Mesothelial cell of epicardium (in vitro differentiated cells): Measurements from ENCODE around the gene ARL8B. TPM values are rescaled to one million over a fixed set of nuclear protein-coding genes. Genes with fewer than 3 reads are reported as not detected.

ENCODE experiments used
- DNase-seq, 2 experiments: peaks; one replicate each; pipeline ENCODE4 v3.0.0; 2021; ENCODE audit warnings: low spot score in 2 of 2; ENCODE audit not compliant: unreplicated experiment in 2 of 2
- H3K27ac Mint-ChIP-seq: 2 replicates; pipeline ENCODE4 v1.8.0; 2021; ENCODE audit warnings: mixed read lengths
- H3K27me3 Mint-ChIP-seq: 2 replicates; pipeline ENCODE4 v1.8.0; 2021; ENCODE audit warnings: low read depth, mixed read lengths
- H3K36me3 Mint-ChIP-seq: 2 replicates; pipeline ENCODE4 v1.8.0; 2021; ENCODE audit warnings: mixed read lengths
- H3K4me1 Mint-ChIP-seq: 2 replicates; pipeline ENCODE4 v1.8.0; 2021; ENCODE audit warnings: mixed read lengths
- H3K4me3 Mint-ChIP-seq: 2 replicates; pipeline ENCODE4 v1.8.0; 2021; ENCODE audit warnings: mild to moderate bottlenecking, moderate library complexity, mixed read lengths
- H3K9me3 Mint-ChIP-seq: 2 replicates; pipeline ENCODE4 v1.8.0; 2021; ENCODE audit warnings: mixed read lengths
- CTCF ChIP-seq: fragments of 200-600 bp; sonication (generic); IDR thresholded peaks from one replicate; pipeline ENCODE4 v1.5.0; 2021; ENCODE audit warnings: antibody characterized with exemption; ENCODE audit not compliant: unreplicated experiment
- total RNA-seq: library from RNA; stranded (reverse); gene quantifications from 3 replicates; pipeline ENCODE4 v1.2.1, GENCODE V29; 2021

Gene ARL8B
- total RNA-seq, 1 donor from 2014 or later, result 36.9 TPM

- no peaks in the 10 kb centered on the region for H3K9me3 Mint-ChIP-seq
- H3K4me3 Mint-ChIP-seq, result no peak overlapping the region
- no peak overlapping the region for H3K27ac Mint-ChIP-seq
- H3K27me3 Mint-ChIP-seq, result peaks cover 24% of the 10 kb centered on the region
- no peaks in the 10 kb centered on the region for H3K36me3 Mint-ChIP-seq
- TF ChIP-seq CTCF, result no peak
- peaks cover 10% of the 10 kb centered on the region for H3K4me1 Mint-ChIP-seq
- no peak for DNase-seq
Observed at GRCh38 chr3:5093731-5094130, 28.4 kb upstream of the ARL8B start.

DNA sequence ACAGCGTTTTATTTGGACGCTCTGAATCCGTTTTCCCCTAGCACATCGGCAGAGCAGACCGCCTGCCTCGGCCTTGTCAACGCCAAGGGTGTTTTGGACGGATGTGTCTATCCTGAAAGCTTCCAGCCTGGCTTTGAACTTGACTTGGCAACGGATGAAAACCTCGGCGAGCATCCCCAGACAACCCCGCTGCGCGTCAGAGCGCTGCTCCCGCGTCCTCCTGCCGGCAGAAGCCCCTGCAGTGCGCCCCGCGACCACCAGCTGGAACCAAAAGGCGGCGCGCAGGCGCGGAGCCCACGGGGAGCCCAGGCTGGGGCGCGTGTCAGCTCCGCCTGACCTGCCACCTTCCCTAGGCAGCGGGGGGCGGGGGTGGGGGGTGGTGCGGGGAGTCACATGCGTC lies 26.2 kb upstream of the ARL8B start:
- H3K27me3 Mint-ChIP-seq, result peaks cover 27% of the 10 kb centered on the region
- no peaks in the 10 kb centered on the region for H3K36me3 Mint-ChIP-seq
- H3K9me3 Mint-ChIP-seq, result no peaks in the 10 kb centered on the region
- TF ChIP-seq CTCF, result peak; percentile 36
- no peak overlapping the region for H3K27ac Mint-ChIP-seq
- H3K4me3 Mint-ChIP-seq, result peak overlapping the region; percentile 58
- DNase-seq, result peak; percentile 47 to 74
- H3K4me1 Mint-ChIP-seq, result peaks cover 10% of the 10 kb centered on the region

DNA sequence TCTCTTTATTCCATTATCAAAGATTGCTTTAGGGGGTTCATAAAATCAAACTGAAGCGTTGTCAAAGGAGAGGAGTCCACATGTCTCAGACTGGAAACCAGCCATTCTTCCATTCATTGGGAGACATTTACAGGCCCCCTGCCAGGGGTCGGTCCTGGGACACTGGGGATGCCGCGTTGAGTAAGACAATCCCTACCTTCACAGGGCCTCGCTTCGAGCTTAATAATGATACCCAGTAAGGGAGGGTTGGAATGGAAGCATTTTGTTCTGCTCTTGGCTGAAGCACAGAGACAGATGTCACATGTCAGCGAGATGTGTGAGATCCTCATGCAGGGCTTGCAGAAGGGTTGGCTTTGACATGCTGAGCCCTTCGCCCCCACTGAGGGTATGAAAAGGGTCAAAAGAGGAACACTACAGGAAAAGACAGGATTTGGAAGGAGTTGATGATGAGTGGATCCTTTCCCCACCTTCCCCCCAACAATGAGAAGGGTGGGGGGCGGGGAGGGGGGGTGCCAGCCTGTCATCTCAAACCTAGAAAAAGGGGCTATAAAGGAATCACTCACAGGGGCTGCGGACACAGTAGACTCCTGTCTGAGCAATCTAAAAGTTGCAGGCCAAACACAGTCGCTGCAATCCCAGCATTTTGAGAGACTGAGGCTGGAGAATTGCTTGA lies 25.6 kb upstream of the ARL8B start:
- no peak for TF ChIP-seq CTCF
- H3K36me3 Mint-ChIP-seq, result no peaks in the 10 kb centered on the region
- peaks cover 27% of the 10 kb centered on the region for H3K27me3 Mint-ChIP-seq
- H3K27ac Mint-ChIP-seq, result peak overlapping the region; percentile 65
- H3K4me3 Mint-ChIP-seq, result peak overlapping the region; percentile 48
- peaks cover 4% of the 10 kb centered on the region for H3K9me3 Mint-ChIP-seq
- H3K4me1 Mint-ChIP-seq, result peaks cover 10% of the 10 kb centered on the region
- no peak for DNase-seq

GRCh38 chr3:5098346-5098745 lies 23.7 kb upstream of the ARL8B start:
- no peak for DNase-seq
- no peaks in the 10 kb centered on the region for H3K36me3 Mint-ChIP-seq
- H3K4me1 Mint-ChIP-seq, result peaks cover 10% of the 10 kb centered on the region
- peaks cover 4% of the 10 kb centered on the region for H3K9me3 Mint-ChIP-seq
- no peak for TF ChIP-seq CTCF
- no peak overlapping the region for H3K4me3 Mint-ChIP-seq
- peaks cover 27% of the 10 kb centered on the region for H3K27me3 Mint-ChIP-seq
- no peak overlapping the region for H3K27ac Mint-ChIP-seq

- no peak overlapping the region for H3K4me3 Mint-ChIP-seq
- H3K4me1 Mint-ChIP-seq, result no peaks in the 10 kb centered on the region
- peaks cover 9% of the 10 kb centered on the region for H3K27me3 Mint-ChIP-seq
- no peak for TF ChIP-seq CTCF
- H3K36me3 Mint-ChIP-seq, result no peaks in the 10 kb centered on the region
- peaks cover 4% of the 10 kb centered on the region for H3K9me3 Mint-ChIP-seq
- no peak for DNase-seq
- no peak overlapping the region for H3K27ac Mint-ChIP-seq
Observed at GRCh38 chr3:5102532-5102931, 19.6 kb upstream of the ARL8B start.
